Neural cell (in vitro differentiated cells): ENCODE data around the gene ETFA. TPM values are rescaled to one million over a fixed set of nuclear protein-coding genes. Genes with fewer than 3 reads are reported as not detected.

Experiments used
- H2AFZ ChIP-seq: fragments of 200-600, 300-800 bp; sonication (generic), shearing (Covaris generic); 2 replicates; pipeline ENCODE4 v1.6.0; 2014; ENCODE audit warnings: low read depth, mild to moderate bottlenecking, antibody characterized with exemption, low read length, moderate library complexity
- H3F3A ChIP-seq: fragments of 200-600 bp; shearing (Covaris generic); 2 replicates; pipeline ENCODE4 v1.6.1; 2016; ENCODE audit warnings: mild to moderate bottlenecking, moderate library complexity, mixed read lengths, antibody characterized with exemption, low read length; ENCODE audit not compliant: insufficient read depth, poor library complexity, severe bottlenecking
- H3K27ac ChIP-seq: fragments of 200-600, 300-800 bp; sonication (generic), shearing (Covaris generic); 2 replicates; pipeline ENCODE4 v1.5.1; 2014; ENCODE audit warnings: mild to moderate bottlenecking, low read length, moderate library complexity
- H3K27me3 ChIP-seq: fragments of 300-800, 200-600 bp; sonication (generic), shearing (Covaris generic); 2 replicates; pipeline ENCODE4 v1.6.0; 2014; ENCODE audit warnings: mild to moderate bottlenecking, low read depth, low read length, moderate library complexity; ENCODE audit not compliant: insufficient read depth
- H3K36me3 ChIP-seq: fragments of 300-800, 200-600 bp; sonication (generic), shearing (Covaris generic); 2 replicates; pipeline ENCODE4 v1.5.1; 2014; ENCODE audit warnings: mild to moderate bottlenecking, antibody characterized with exemption, low read length, moderate library complexity; ENCODE audit not compliant: insufficient read depth
- H3K4me2 ChIP-seq: fragments of 300-800, 200-600 bp; sonication (generic), shearing (Covaris generic); 2 replicates; pipeline ENCODE4 v1.6.0; 2014; ENCODE audit warnings: mild to moderate bottlenecking, low read length
- H3K4me3 ChIP-seq: fragments of 300-800, 200-600 bp; sonication (generic), shearing (Covaris generic); 2 replicates; pipeline ENCODE4 v1.5.1; 2014; ENCODE audit warnings: mild to moderate bottlenecking, low read length, moderate library complexity
- H3K79me2 ChIP-seq: fragments of 200-600 bp; shearing (Covaris generic); replicated peaks from 2 replicates; pipeline ENCODE4 v1.6.0; 2014; ENCODE audit warnings: mild to moderate bottlenecking, low read length, moderate library complexity; ENCODE audit not compliant: insufficient read depth
- H3K9ac ChIP-seq: fragments of 300-800, 200-600 bp; sonication (generic), shearing (Covaris generic); 2 replicates; pipeline ENCODE4 v1.6.1; 2016; ENCODE audit warnings: mild to moderate bottlenecking, low read length, mixed read lengths
- H3K9me2 ChIP-seq: fragments of 200-600 bp; shearing (Covaris generic); 2 replicates; pipeline ENCODE4 v1.6.1; 2016; ENCODE audit warnings: mild to moderate bottlenecking, low read length, mixed read lengths; ENCODE audit not compliant: insufficient read depth
- H3K9me3 ChIP-seq: fragments of 200-600, 300-800 bp; sonication (generic), shearing (Covaris generic); 2 replicates; pipeline ENCODE4 v1.6.1; 2016; ENCODE audit warnings: mild to moderate bottlenecking, mixed run types, low read length, moderate library complexity, mixed read lengths
- H4K20me1 ChIP-seq: fragments of 200-600 bp; shearing (Covaris generic); 2 replicates; pipeline ENCODE4 v1.6.1; 2016; ENCODE audit warnings: mild to moderate bottlenecking, mixed run types; ENCODE audit not compliant: insufficient read depth
- EP300 ChIP-seq: fragments of 450-650 bp; conservative IDR thresholded peaks from 2 replicates; pipeline ENCODE4 v1.6.1; 2014; ENCODE audit warnings: antibody characterized with exemption, mild to moderate bottlenecking, moderate library complexity; ENCODE audit not compliant: poor library complexity, severe bottlenecking
- EZH2 ChIP-seq: fragments of 200-600, 300-800 bp; shearing (Covaris generic), sonication (generic); IDR thresholded peaks from 2 replicates; pipeline ENCODE4 v1.6.1; 2014; ENCODE audit warnings: antibody characterized with exemption, low read length, borderline replicate concordance, mild to moderate bottlenecking; ENCODE audit not compliant: insufficient read depth, poor library complexity, severe bottlenecking
- MXI1 ChIP-seq: fragments of 450-650 bp; conservative IDR thresholded peaks from 2 replicates; pipeline ENCODE4 v1.6.1; 2014; ENCODE audit warnings: antibody characterized with exemption, mild to moderate bottlenecking; ENCODE audit not compliant: poor library complexity, severe bottlenecking
- POLR2AphosphoS5 ChIP-seq: IDR thresholded peaks from 2 replicates; pipeline ENCODE4 v1.6.1; 2012
- RAD21 ChIP-seq: fragments of 450-650 bp; conservative IDR thresholded peaks from 2 replicates; pipeline ENCODE4 v1.6.1; 2014; ENCODE audit warnings: antibody characterized with exemption, mild to moderate bottlenecking, moderate library complexity
- SMC3 ChIP-seq: fragments of 450-650 bp; conservative IDR thresholded peaks from 2 replicates; pipeline ENCODE4 v1.6.1; 2014; ENCODE audit warnings: antibody characterized with exemption, mild to moderate bottlenecking, moderate library complexity; ENCODE audit not compliant: poor library complexity
- TAF1 ChIP-seq: IDR thresholded peaks from 2 replicates; pipeline ENCODE4 v1.6.1; 2012; ENCODE audit warnings: low read depth
- polyA plus RNA-seq: library from polyadenylated mRNA; depleted of rRNA; stranded (reverse); fragments of >200 nt; gene quantifications from 2 replicates; pipeline ENCODE4 v1.2.3, GENCODE V29; 2014
- TF ChIP-seq, protein P1 (sequence below): fragments of 450-650 bp; IDR thresholded peaks from 2 replicates; pipeline ENCODE4 v1.5.1; 2014; ENCODE audit warnings: antibody characterized with exemption, mild to moderate bottlenecking, moderate library complexity; ENCODE audit not compliant: poor library complexity, severe bottlenecking
- TF ChIP-seq, protein P2 (sequence below): IDR thresholded peaks from 2 replicates; pipeline ENCODE4 v1.6.1; 2012; ENCODE audit warnings: borderline replicate concordance

The ETFA gene
- polyA plus RNA-seq, 1 donor from 2014 or later: 145 TPM

DNA sequence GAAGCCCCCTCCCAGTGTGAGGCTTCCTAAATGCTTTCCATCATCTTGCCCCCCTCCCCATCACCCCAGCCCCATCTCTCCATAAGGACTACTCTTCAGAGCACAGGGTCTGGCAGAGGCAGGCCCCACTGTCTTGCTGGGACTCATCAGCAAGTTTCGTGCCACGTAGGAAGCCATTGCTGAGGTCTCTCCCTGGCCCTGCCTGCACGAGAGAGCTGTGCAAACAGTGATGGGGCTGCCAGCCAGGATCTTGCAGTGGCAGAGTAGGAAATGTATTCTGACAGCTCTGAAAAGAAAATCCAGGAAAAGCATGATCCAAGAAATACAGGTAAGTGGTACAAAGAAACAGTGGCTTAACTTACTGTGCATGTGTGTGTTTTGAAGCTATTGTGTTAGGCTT lies 47.9 kb upstream of the ETFA start:
- no peaks in the 10 kb centered on the region for H3K9me3 ChIP-seq
- TF ChIP-seq POLR2AphosphoS5 (no peak), TAF1 (no peak), EZH2 (no peak), EP300 (no peak), MXI1 (no peak), SMC3 (no peak), RAD21 (no peak)
- TF ChIP-seq, protein P1, sequence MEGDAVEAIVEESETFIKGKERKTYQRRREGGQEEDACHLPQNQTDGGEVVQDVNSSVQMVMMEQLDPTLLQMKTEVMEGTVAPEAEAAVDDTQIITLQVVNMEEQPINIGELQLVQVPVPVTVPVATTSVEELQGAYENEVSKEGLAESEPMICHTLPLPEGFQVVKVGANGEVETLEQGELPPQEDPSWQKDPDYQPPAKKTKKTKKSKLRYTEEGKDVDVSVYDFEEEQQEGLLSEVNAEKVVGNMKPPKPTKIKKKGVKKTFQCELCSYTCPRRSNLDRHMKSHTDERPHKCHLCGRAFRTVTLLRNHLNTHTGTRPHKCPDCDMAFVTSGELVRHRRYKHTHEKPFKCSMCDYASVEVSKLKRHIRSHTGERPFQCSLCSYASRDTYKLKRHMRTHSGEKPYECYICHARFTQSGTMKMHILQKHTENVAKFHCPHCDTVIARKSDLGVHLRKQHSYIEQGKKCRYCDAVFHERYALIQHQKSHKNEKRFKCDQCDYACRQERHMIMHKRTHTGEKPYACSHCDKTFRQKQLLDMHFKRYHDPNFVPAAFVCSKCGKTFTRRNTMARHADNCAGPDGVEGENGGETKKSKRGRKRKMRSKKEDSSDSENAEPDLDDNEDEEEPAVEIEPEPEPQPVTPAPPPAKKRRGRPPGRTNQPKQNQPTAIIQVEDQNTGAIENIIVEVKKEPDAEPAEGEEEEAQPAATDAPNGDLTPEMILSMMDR: no peak
- TF ChIP-seq, protein P2, sequence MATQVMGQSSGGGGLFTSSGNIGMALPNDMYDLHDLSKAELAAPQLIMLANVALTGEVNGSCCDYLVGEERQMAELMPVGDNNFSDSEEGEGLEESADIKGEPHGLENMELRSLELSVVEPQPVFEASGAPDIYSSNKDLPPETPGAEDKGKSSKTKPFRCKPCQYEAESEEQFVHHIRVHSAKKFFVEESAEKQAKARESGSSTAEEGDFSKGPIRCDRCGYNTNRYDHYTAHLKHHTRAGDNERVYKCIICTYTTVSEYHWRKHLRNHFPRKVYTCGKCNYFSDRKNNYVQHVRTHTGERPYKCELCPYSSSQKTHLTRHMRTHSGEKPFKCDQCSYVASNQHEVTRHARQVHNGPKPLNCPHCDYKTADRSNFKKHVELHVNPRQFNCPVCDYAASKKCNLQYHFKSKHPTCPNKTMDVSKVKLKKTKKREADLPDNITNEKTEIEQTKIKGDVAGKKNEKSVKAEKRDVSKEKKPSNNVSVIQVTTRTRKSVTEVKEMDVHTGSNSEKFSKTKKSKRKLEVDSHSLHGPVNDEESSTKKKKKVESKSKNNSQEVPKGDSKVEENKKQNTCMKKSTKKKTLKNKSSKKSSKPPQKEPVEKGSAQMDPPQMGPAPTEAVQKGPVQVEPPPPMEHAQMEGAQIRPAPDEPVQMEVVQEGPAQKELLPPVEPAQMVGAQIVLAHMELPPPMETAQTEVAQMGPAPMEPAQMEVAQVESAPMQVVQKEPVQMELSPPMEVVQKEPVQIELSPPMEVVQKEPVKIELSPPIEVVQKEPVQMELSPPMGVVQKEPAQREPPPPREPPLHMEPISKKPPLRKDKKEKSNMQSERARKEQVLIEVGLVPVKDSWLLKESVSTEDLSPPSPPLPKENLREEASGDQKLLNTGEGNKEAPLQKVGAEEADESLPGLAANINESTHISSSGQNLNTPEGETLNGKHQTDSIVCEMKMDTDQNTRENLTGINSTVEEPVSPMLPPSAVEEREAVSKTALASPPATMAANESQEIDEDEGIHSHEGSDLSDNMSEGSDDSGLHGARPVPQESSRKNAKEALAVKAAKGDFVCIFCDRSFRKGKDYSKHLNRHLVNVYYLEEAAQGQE: no peak
- no peak overlapping the region for H3K4me3 ChIP-seq
- no peak overlapping the region for H3K9ac ChIP-seq
- no peaks in the 10 kb centered on the region for H3K27me3 ChIP-seq
- H3K27ac ChIP-seq: no peak overlapping the region
- no peaks in the 10 kb centered on the region for H3K9me2 ChIP-seq
- no peaks in the 10 kb centered on the region for H3K36me3 ChIP-seq
- no peaks in the 10 kb centered on the region for H4K20me1 ChIP-seq
- no peak overlapping the region for H2AFZ ChIP-seq
- no peaks in the 10 kb centered on the region for H3K79me2 ChIP-seq
- no peaks in the 10 kb centered on the region for H3F3A ChIP-seq
- H3K4me2 ChIP-seq: no peak overlapping the region

DNA sequence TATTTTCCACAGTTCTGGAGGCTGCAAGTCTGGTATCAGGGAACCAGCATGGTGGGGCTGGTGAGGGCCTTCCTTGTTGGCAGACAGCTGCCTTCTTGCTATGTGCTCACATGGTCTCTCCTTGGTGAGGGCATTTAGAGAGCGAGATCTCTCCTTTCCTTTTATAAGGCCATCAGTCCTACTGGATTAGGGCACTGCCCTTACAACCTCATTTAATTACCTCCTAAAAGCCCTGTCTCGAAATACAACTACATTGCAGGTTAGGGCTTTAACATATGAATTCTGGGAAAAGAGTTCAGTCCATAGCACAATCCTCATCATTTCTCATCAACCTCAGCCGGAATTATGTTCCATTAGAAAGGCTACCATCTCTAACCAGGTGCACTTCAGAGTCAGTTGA lies 47.2 kb upstream of the ETFA start:
- Histone ChIP-seq H3K9me2 (no peaks in the 10 kb centered on the region), H3K9me3 (no peaks in the 10 kb centered on the region), H3K79me2 (no peaks in the 10 kb centered on the region), H3K27me3 (no peaks in the 10 kb centered on the region), H2AFZ (no peak overlapping the region), H3K36me3 (no peaks in the 10 kb centered on the region), H3K27ac (no peak overlapping the region), H3K4me2 (no peak overlapping the region), H3K9ac (no peak overlapping the region), H4K20me1 (no peaks in the 10 kb centered on the region), H3K4me3 (no peak overlapping the region), H3F3A (no peaks in the 10 kb centered on the region)
- TF ChIP-seq, protein P1: no peak
- TF ChIP-seq POLR2AphosphoS5: no peak
- TF ChIP-seq RAD21: no peak
- TF ChIP-seq EP300: no peak
- no peak for TF ChIP-seq SMC3
- TF ChIP-seq TAF1: no peak
- no peak for TF ChIP-seq EZH2
- TF ChIP-seq, protein P2: no peak
- no peak for TF ChIP-seq MXI1
